Measurements from ENCODE around the gene GALNT17. TPM values are rescaled to one million over a fixed set of nuclear protein-coding genes. Genes with fewer than 3 reads are reported as not detected.

Gene GALNT17
- total and polyA plus RNA-seq, 2 experiments from 2014 or later, result 2.3 to 4.6 TPM

DNA sequence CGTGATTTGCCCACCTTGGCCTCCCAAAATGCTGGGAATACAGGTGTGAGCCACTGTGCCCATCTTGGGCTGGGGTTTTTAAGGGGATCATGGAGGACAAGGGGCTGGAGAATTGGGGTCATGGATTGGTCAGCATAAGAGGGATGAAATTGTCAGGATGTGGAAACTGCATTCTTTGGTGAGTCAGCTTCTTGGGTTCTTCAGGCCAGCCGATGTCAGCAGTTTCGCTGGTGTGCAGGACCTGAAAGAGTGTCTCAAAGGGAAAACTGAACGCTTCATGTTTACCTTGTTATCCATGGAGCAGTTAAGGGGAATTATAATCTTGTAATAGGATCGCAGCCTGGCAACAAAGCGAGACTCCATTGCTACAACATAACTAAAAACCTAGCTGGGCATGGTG lies 13.0 kb downstream of the GALNT17 start:
- Histone ChIP-seq H3K4me3 (no peak overlapping the region), H3K27me3 (no peaks in the 10 kb centered on the region), H3K4me1 (ENCODE audit: low read depth) (peaks cover 8% of the 10 kb centered on the region), H3K9me3 (ENCODE audit: low read depth) (no peaks in the 10 kb centered on the region), H3K27ac (no peak overlapping the region), H3K36me3 (no peaks in the 10 kb centered on the region)
- no peak for DNase-seq (ENCODE audit: low read depth in 1 of 2, low spot score in 1 of 2)
- TF ChIP-seq, protein P1, sequence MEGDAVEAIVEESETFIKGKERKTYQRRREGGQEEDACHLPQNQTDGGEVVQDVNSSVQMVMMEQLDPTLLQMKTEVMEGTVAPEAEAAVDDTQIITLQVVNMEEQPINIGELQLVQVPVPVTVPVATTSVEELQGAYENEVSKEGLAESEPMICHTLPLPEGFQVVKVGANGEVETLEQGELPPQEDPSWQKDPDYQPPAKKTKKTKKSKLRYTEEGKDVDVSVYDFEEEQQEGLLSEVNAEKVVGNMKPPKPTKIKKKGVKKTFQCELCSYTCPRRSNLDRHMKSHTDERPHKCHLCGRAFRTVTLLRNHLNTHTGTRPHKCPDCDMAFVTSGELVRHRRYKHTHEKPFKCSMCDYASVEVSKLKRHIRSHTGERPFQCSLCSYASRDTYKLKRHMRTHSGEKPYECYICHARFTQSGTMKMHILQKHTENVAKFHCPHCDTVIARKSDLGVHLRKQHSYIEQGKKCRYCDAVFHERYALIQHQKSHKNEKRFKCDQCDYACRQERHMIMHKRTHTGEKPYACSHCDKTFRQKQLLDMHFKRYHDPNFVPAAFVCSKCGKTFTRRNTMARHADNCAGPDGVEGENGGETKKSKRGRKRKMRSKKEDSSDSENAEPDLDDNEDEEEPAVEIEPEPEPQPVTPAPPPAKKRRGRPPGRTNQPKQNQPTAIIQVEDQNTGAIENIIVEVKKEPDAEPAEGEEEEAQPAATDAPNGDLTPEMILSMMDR (IDR thresholded peaks at IDR 0.05; ENCODE audit: low read depth, low read length), result no peak

DNA sequence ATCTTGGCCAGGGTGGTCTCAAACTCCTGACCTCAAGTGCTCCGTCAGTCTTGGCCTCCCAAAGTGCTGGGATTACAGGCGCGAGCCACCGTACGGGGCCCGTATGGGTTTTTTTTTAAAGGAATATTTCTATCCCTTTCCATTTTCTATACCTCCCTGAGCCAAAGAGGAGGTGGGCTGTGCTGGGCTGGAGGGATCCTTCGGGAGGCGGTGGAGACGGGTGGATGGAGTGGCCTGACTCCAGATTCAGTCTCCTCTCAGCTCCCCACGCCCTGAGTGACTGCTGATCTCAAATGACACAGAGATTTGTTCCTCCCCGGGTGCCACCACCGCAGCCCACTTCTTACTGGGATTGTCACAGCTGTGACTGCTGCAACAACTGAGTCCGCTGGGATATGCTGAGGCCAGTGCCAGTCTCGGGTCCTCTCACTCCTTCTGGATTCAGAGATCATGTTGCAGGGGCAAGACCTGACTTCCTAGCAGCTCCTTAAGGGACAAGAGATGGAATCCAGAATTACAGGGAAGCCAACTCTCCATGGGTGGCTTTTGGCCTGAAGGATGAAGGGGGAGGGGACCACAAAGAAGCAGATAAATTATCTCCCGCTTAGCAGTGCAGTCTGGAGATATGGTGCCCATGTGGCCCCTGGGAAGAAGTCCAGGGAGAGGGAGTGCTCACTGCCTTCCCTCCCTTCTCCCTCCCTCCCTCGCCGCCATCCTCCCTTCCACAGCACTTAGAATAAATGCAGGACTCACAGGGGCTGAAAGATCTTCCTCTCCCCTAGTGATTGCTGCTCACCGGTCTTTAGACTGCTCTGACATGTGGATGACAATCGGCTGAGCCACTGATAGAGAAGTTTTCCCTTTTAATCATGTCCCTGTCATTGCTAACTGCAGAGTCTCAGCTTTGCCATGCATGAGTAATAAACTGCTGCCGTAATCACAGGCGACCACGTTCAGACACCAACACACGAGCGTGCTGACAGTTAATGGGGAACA lies 14.3 kb downstream of the GALNT17 start:
- no peak overlapping the region for H3K4me3 ChIP-seq
- no peaks in the 10 kb centered on the region for H3K27me3 ChIP-seq
- TF ChIP-seq, protein P1 (IDR thresholded peaks at IDR 0.05; ENCODE audit: low read depth, low read length), result no peak
- DNase-seq (ENCODE audit: low read depth in 1 of 2, low spot score in 1 of 2), result no peak
- H3K9me3 ChIP-seq (ENCODE audit: low read depth), result no peaks in the 10 kb centered on the region
- no peak overlapping the region for H3K27ac ChIP-seq
- H3K4me1 ChIP-seq (ENCODE audit: low read depth), result peaks cover 8% of the 10 kb centered on the region
- H3K36me3 ChIP-seq, result no peaks in the 10 kb centered on the region

DNA sequence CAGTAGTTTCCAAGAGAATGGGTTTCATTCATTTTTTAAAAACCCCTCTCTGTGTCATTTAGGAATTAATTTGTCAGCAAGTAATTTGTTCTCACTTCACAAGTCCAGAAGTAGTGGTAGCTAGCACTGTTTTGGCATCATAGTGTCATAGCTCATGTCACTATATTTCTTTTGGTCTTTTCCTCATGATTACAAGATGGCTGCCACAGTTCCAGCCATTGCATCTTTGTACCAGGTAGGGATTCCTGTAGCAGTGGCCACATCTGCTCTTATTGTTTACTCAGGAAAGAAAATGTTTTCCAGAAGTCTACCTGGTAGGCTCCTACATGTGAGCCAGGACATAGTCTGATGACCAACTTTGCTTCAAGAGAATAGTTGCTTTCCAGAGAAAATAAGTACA lies 16.2 kb downstream of the GALNT17 start:
- H3K27ac ChIP-seq, result no peak overlapping the region
- DNase-seq (ENCODE audit: low read depth in 1 of 2, low spot score in 1 of 2), result no peak
- no peaks in the 10 kb centered on the region for H3K27me3 ChIP-seq
- no peak overlapping the region for H3K4me3 ChIP-seq
- no peaks in the 10 kb centered on the region for H3K9me3 ChIP-seq (ENCODE audit: low read depth)
- H3K4me1 ChIP-seq (ENCODE audit: low read depth), result peaks cover 8% of the 10 kb centered on the region
- no peaks in the 10 kb centered on the region for H3K36me3 ChIP-seq
- TF ChIP-seq, protein P1 (IDR thresholded peaks at IDR 0.05; ENCODE audit: low read depth, low read length), result no peak

DNA sequence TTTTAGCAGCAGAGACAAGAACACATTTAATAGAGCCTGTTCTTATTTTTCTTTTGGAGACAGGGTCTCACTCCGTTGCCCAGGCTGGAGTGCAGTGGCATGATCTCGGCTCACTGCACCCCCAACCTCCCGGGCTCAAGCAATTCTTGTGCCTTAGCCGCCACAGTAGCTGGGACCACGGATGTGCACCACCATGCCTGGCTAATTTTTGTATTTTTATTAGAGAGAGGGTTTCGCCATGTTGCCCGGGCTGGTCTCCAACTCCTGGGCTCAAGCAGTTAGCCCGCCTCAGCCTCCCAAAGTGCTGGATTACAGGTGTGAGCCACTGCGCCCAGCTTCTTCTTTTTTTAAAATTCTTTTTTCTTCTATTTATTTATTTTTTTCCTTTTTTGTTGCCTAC lies 23.3 kb downstream of the GALNT17 start:
- Histone ChIP-seq H3K27me3 (no peaks in the 10 kb centered on the region), H3K36me3 (no peaks in the 10 kb centered on the region), H3K27ac (no peak overlapping the region), H3K9me3 (ENCODE audit: low read depth) (no peaks in the 10 kb centered on the region), H3K4me1 (ENCODE audit: low read depth) (no peaks in the 10 kb centered on the region), H3K4me3 (no peak overlapping the region)
- DNase-seq (ENCODE audit: low read depth in 1 of 2, low spot score in 1 of 2), result no peak
- TF ChIP-seq, protein P1 (IDR thresholded peaks at IDR 0.05; ENCODE audit: low read depth, low read length), result no peak

DNA sequence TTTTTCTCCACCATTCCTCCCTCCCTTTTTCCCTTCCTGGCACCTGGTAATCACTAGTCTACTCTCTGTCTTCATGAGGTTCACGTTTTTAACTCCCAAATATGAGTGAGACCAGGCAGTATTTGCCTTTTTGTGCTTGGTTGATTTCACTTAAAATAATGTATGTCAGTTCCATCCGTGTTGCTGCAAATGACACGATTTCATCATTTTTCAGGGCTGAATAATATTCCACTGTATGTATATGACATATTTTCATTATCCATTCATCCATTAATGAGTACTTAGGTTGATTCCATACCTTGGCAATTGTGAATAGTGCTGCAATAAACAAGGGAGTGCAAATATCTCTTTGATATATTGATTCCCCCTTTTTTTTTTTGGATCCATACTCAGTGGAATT lies 25.8 kb downstream of the GALNT17 start:
- Histone ChIP-seq H3K4me1 (ENCODE audit: low read depth) (no peaks in the 10 kb centered on the region), H3K9me3 (ENCODE audit: low read depth) (no peaks in the 10 kb centered on the region), H3K36me3 (no peaks in the 10 kb centered on the region), H3K27me3 (no peaks in the 10 kb centered on the region), H3K4me3 (no peak overlapping the region), H3K27ac (no peak overlapping the region)
- DNase-seq (ENCODE audit: low read depth in 1 of 2, low spot score in 1 of 2), result no peak
- TF ChIP-seq, protein P1 (IDR thresholded peaks at IDR 0.05; ENCODE audit: low read depth, low read length), result no peak
